Ovary (tissue), 3 donors: ENCODE data around the gene FBXO36.

Experiments
- CTCF ChIP-seq, 3 donors: fragments of 450-650 bp in 2 of 3; fragments of 200-600 bp in 1 of 3; IDR thresholded peaks; one replicate each; pipeline versions ENCODE4 v1.5.1 to v1.8.0; 2016 to 2022; ENCODE audit warnings: antibody characterized with exemption in 3 of 3, mild to moderate bottlenecking in 1 of 3
- EP300 ChIP-seq: sonication (generic); formaldehyde crosslinking; IDR thresholded peaks from one replicate; pipeline ENCODE4 v1.6.1; 2017; ENCODE audit warnings: antibody characterized with exemption
- POLR2A ChIP-seq: fragments of 450-650 bp; IDR thresholded peaks from one replicate; pipeline ENCODE4 v1.6.1; 2017; ENCODE audit warnings: antibody characterized with exemption, mild to moderate bottlenecking, moderate library complexity
- donor health status: DM: no; HTN: no; CAD: no.

- no peak for TF ChIP-seq CTCF (IDR thresholded peaks at IDR 0.05)
- TF ChIP-seq POLR2A = no peak
- TF ChIP-seq EP300 = no peak
These were observed 25.2 kb downstream of the FBXO36 start for GRCh38 chr2:229947544-229947943.
